ENCODE results near the gene TMCO5A. TPM values are rescaled to one million over a fixed set of nuclear protein-coding genes. Genes with fewer than 3 reads are reported as not detected.

TMCO5A gene
- total RNA-seq, 1 experiment from 2014 or later: not detected

- H3K4me3 ChIP-seq (ENCODE audit: low read depth in 2 of 2, low read length in 2 of 2): no peak overlapping the region
- H3K27ac ChIP-seq (ENCODE audit: low read length): no peak overlapping the region
- TF ChIP-seq REST (IDR thresholded peaks at IDR 0.05; ENCODE audit: insufficient read depth in 1 of 2, low read depth in 2 of 2, low read length in 1 of 2) (no peak), TCF7L2 (IDR thresholded peaks at IDR 0.05; ENCODE audit: low read depth, low read length) (no peak)
- no peak for ATAC-seq
- no peaks in the 10 kb centered on the region for H3K4me1 ChIP-seq (ENCODE audit: control insufficient read depth, insufficient read depth, low read length)
- H3K9me3 ChIP-seq (ENCODE audit: control insufficient read depth, insufficient read depth, low read depth, low read length): no peaks in the 10 kb centered on the region
- in situ Hi-C loops (cut with HindIII; ENCODE audit: low pct_unique_long_range_greater_than_20kb, low sequenced_read_pairs): no loop called here
- no peak for DNase-seq (ENCODE audit: low read depth, low spot score)
- H3K27me3 ChIP-seq (ENCODE audit: control insufficient read depth, insufficient read depth, low read length): no peaks in the 10 kb centered on the region
- POLR2A ChIA-PET: no interaction called here
- intact Hi-C loops (cut with micrococcal nuclease; ENCODE audit: unreplicated experiment): no loop called here
- BruUV-seq (replicated peaks): no TSS peak
- no peaks in the 10 kb centered on the region for H3K36me3 ChIP-seq (ENCODE audit: control insufficient read depth, insufficient read depth, low read length)
- CTCF ChIA-PET: no interaction called here
These were observed 33.9 kb upstream of the TMCO5A start for GRCh38 chr15:37900326-37901221.

GRCh38 chr15:37902126-37902525 lies 32.3 kb upstream of the TMCO5A start:
- Histone ChIP-seq H3K27ac (ENCODE audit: low read length) (no peak overlapping the region), H3K4me3 (ENCODE audit: low read depth in 2 of 2, low read length in 2 of 2) (no peak overlapping the region), H3K27me3 (ENCODE audit: control insufficient read depth, insufficient read depth, low read length) (no peaks in the 10 kb centered on the region), H3K9me3 (ENCODE audit: control insufficient read depth, insufficient read depth, low read depth, low read length) (no peaks in the 10 kb centered on the region), H3K4me1 (ENCODE audit: control insufficient read depth, insufficient read depth, low read length) (no peaks in the 10 kb centered on the region), H3K36me3 (ENCODE audit: control insufficient read depth, insufficient read depth, low read length) (no peaks in the 10 kb centered on the region)
- TF ChIP-seq REST (IDR thresholded peaks at IDR 0.05; ENCODE audit: insufficient read depth in 1 of 2, low read depth in 2 of 2, low read length in 1 of 2) (no peak), TCF7L2 (IDR thresholded peaks at IDR 0.05; ENCODE audit: low read depth, low read length) (no peak), POLR2AphosphoS5 (IDR thresholded peaks at IDR 0.05; ENCODE audit: low read depth, low read length) (no peak), SIN3A (IDR thresholded peaks at IDR 0.05; ENCODE audit: borderline replicate concordance, insufficient read depth, low read depth, low read length) (no peak)
- TF ChIP-seq, protein P1, sequence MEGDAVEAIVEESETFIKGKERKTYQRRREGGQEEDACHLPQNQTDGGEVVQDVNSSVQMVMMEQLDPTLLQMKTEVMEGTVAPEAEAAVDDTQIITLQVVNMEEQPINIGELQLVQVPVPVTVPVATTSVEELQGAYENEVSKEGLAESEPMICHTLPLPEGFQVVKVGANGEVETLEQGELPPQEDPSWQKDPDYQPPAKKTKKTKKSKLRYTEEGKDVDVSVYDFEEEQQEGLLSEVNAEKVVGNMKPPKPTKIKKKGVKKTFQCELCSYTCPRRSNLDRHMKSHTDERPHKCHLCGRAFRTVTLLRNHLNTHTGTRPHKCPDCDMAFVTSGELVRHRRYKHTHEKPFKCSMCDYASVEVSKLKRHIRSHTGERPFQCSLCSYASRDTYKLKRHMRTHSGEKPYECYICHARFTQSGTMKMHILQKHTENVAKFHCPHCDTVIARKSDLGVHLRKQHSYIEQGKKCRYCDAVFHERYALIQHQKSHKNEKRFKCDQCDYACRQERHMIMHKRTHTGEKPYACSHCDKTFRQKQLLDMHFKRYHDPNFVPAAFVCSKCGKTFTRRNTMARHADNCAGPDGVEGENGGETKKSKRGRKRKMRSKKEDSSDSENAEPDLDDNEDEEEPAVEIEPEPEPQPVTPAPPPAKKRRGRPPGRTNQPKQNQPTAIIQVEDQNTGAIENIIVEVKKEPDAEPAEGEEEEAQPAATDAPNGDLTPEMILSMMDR (IDR thresholded peaks at IDR 0.05): no peak
- intact Hi-C loops (cut with micrococcal nuclease; ENCODE audit: unreplicated experiment) (no loop called here), in situ Hi-C loops (cut with HindIII; ENCODE audit: low pct_unique_long_range_greater_than_20kb, low sequenced_read_pairs) (no loop called here)
- DNase-seq (ENCODE audit: low read depth, low spot score) (no peak), ATAC-seq (no peak)
- ChIA-PET POLR2A (no interaction called here), CTCF (no interaction called here)
- no TSS peak for BruUV-seq (replicated peaks)

Data from Panc1 (cell line).